Measurements from ENCODE around the gene WIPF1. TPM values are rescaled to one million over a fixed set of nuclear protein-coding genes. Genes with fewer than 3 reads are reported as not detected.
A peak's percentile ranks its signal among the peaks of the same experiment; 100 is the strongest.

Gene WIPF1
- total RNA-seq, 1 experiment from 2014 or later: 6.4 TPM

GRCh38 chr2:174603280-174603679, 5.7 kb upstream of the WIPF1 start:
- H3K27me3 Mint-ChIP-seq (ENCODE audit: low read depth): no peaks in the 10 kb centered on the region
- ATAC-seq (peak; percentile 85), DNase-seq (ENCODE audit: low spot score) (peak; percentile 28)
- no peaks in the 10 kb centered on the region for H3K4me1 Mint-ChIP-seq
- peaks cover 15% of the 10 kb centered on the region for H3K9me3 Mint-ChIP-seq
- H3K4me3 Mint-ChIP-seq: no peak overlapping the region
- CTCF ChIA-PET: interaction anchor here (0.5 to 1.9 kb wide), 24 partner anchors 9 to 1418 kb away, joined by 3 to 14 read pairs (median 4); no protein-coding TSS in a partner anchor
- H3K27ac Mint-ChIP-seq: no peak overlapping the region
- H3K36me3 Mint-ChIP-seq: peaks cover 6% of the 10 kb centered on the region
- POLR2A ChIA-PET: no interaction called here
- TF ChIP-seq, protein P1, sequence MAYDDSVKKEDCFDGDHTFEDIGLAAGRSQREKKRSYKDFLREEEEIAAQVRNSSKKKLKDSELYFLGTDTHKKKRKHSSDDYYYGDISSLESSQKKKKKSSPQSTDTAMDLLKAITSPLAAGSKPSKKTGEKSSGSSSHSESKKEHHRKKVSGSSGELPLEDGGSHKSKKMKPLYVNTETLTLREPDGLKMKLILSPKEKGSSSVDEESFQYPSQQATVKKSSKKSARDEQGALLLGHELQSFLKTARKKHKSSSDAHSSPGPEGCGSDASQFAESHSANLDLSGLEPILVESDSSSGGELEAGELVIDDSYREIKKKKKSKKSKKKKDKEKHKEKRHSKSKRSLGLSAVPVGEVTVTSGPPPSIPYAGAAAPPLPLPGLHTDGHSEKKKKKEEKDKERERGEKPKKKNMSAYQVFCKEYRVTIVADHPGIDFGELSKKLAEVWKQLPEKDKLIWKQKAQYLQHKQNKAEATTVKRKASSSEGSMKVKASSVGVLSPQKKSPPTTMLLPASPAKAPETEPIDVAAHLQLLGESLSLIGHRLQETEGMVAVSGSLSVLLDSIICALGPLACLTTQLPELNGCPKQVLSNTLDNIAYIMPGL (CRISPR knock-in tag; IDR thresholded peaks at IDR 0.05): no peak
- TF ChIP-seq ATF6 (CRISPR knock-in tag; IDR thresholded peaks at IDR 0.05): no peak
- no peak for TF ChIP-seq ZNF263 (CRISPR knock-in tag; IDR thresholded peaks at IDR 0.05; ENCODE audit: low read depth)
- TF ChIP-seq FOXP4 (CRISPR knock-in tag; IDR thresholded peaks at IDR 0.05): no peak
- TF ChIP-seq MLX (CRISPR knock-in tag; IDR thresholded peaks at IDR 0.05): no peak
- no peak for TF ChIP-seq NFE2L1 (CRISPR knock-in tag; IDR thresholded peaks at IDR 0.05)
- TF ChIP-seq NFYB (CRISPR knock-in tag; conservative IDR thresholded peaks at IDR 0.05; ENCODE audit: low read depth): no peak
- TF ChIP-seq JAZF1 (CRISPR knock-in tag; IDR thresholded peaks at IDR 0.05): no peak
- no peak for TF ChIP-seq IRF2 (CRISPR knock-in tag; IDR thresholded peaks at IDR 0.05; ENCODE audit: borderline replicate concordance, low read depth)

- peaks cover 15% of the 10 kb centered on the region for H3K9me3 Mint-ChIP-seq
- H3K4me1 Mint-ChIP-seq: no peaks in the 10 kb centered on the region
- CTCF ChIA-PET: interaction anchor here (0.6 to 1.9 kb wide), 22 partner anchors 8 to 1419 kb away, joined by 3 to 14 read pairs (median 4); no protein-coding TSS in a partner anchor
- H3K27me3 Mint-ChIP-seq (ENCODE audit: low read depth): no peaks in the 10 kb centered on the region
- no peak for DNase-seq (ENCODE audit: low spot score)
- POLR2A ChIA-PET: interaction anchor here (0.8 kb wide), 1 partner anchor 8 kb away, joined by 3 read pairs; no protein-coding TSS in a partner anchor
- H3K27ac Mint-ChIP-seq: no peak overlapping the region; the same call in 1 of the 2 replicates
- peak; percentile 32; the same call in 1 of the 2 replicates for ATAC-seq
- peaks cover 6% of the 10 kb centered on the region for H3K36me3 Mint-ChIP-seq
- no peak overlapping the region for H3K4me3 Mint-ChIP-seq
- TF ChIP-seq NFYB (CRISPR knock-in tag; conservative IDR thresholded peaks at IDR 0.05; ENCODE audit: low read depth): no peak
- no peak for TF ChIP-seq NR2C2 (CRISPR knock-in tag; IDR thresholded peaks at IDR 0.05)
- TF ChIP-seq ETV6 (CRISPR knock-in tag; IDR thresholded peaks at IDR 0.05): no peak
- no peak for TF ChIP-seq ZNF671 (CRISPR knock-in tag; IDR thresholded peaks at IDR 0.05)
- TF ChIP-seq NFE2L1 (CRISPR knock-in tag; IDR thresholded peaks at IDR 0.05): no peak
- TF ChIP-seq ZNF263 (CRISPR knock-in tag; IDR thresholded peaks at IDR 0.05; ENCODE audit: low read depth): no peak
- TF ChIP-seq ZNF396 (CRISPR knock-in tag; IDR thresholded peaks at IDR 0.05; ENCODE audit: borderline replicate concordance): no peak
- TF ChIP-seq, protein P2, sequence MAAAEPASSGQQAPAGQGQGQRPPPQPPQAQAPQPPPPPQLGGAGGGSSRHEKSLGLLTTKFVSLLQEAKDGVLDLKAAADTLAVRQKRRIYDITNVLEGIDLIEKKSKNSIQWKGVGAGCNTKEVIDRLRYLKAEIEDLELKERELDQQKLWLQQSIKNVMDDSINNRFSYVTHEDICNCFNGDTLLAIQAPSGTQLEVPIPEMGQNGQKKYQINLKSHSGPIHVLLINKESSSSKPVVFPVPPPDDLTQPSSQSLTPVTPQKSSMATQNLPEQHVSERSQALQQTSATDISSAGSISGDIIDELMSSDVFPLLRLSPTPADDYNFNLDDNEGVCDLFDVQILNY (CRISPR knock-in tag; IDR thresholded peaks at IDR 0.05): no peak
- no peak for TF ChIP-seq FOXK1 (CRISPR knock-in tag; IDR thresholded peaks at IDR 0.05)
- no peak for TF ChIP-seq PRRX2 (CRISPR knock-in tag; IDR thresholded peaks at IDR 0.05)
- TF ChIP-seq ERG (CRISPR knock-in tag; IDR thresholded peaks at IDR 0.05): no peak
- TF ChIP-seq ZNF219 (CRISPR knock-in tag; IDR thresholded peaks at IDR 0.05; ENCODE audit: borderline replicate concordance): no peak
- no peak for TF ChIP-seq FOXJ3 (CRISPR knock-in tag; IDR thresholded peaks at IDR 0.05; ENCODE audit: borderline replicate concordance)
- no peak for TF ChIP-seq E2F1 (CRISPR knock-in tag; IDR thresholded peaks at IDR 0.05)
- TF ChIP-seq IRF2 (CRISPR knock-in tag; IDR thresholded peaks at IDR 0.05; ENCODE audit: borderline replicate concordance, low read depth): no peak
- TF ChIP-seq, protein P3, sequence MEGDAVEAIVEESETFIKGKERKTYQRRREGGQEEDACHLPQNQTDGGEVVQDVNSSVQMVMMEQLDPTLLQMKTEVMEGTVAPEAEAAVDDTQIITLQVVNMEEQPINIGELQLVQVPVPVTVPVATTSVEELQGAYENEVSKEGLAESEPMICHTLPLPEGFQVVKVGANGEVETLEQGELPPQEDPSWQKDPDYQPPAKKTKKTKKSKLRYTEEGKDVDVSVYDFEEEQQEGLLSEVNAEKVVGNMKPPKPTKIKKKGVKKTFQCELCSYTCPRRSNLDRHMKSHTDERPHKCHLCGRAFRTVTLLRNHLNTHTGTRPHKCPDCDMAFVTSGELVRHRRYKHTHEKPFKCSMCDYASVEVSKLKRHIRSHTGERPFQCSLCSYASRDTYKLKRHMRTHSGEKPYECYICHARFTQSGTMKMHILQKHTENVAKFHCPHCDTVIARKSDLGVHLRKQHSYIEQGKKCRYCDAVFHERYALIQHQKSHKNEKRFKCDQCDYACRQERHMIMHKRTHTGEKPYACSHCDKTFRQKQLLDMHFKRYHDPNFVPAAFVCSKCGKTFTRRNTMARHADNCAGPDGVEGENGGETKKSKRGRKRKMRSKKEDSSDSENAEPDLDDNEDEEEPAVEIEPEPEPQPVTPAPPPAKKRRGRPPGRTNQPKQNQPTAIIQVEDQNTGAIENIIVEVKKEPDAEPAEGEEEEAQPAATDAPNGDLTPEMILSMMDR (IDR thresholded peaks at IDR 0.05): no peak
These were observed 5.1 kb upstream of the WIPF1 start for GRCh38 chr2:174602745-174603144.

Data from WTC11 (cell line).